HEK293T (cell line): ENCODE measurements around the gene USP1.

Source experiments
- CTCF ChIA-PET: fragments of 350-600 bp; formaldehyde crosslinking; extraction: SDS; loops from one replicate; lab custom pipeline; 2021; ENCODE audit warnings: antibody characterized with exemption, inconsistent platforms; lab: Yijun Ruan, JAX
- POLR2A ChIA-PET: fragments of 350-600 bp; formaldehyde crosslinking; extraction: SDS; loops from one replicate; lab custom pipeline; 2020; ENCODE audit warnings: antibody characterized with exemption, inconsistent platforms; lab: Yijun Ruan, JAX
- DNase-seq: peaks from one replicate; pipeline ENCODE4 v3.0.0; 2012; ENCODE audit warnings: mixed read lengths; ENCODE audit errors: extremely low spot score
- ARNT ChIP-seq: fragments of 450-650 bp; IDR thresholded peaks from 2 replicates; pipeline ENCODE4 v1.6.1; 2017; ENCODE audit warnings: mild to moderate bottlenecking
- BHLHE40 ChIP-seq: fragments of 450-650 bp; IDR thresholded peaks from 2 replicates; pipeline ENCODE4 v1.6.1; 2016; ENCODE audit warnings: mild to moderate bottlenecking, moderate library complexity, borderline replicate concordance
- CTBP1 ChIP-seq: fragments of 450-650 bp; IDR thresholded peaks from 2 replicates; pipeline ENCODE4 v1.6.1; 2016; ENCODE audit warnings: borderline replicate concordance
- ELF4 ChIP-seq: fragments of 450-650 bp; IDR thresholded peaks from 2 replicates; pipeline ENCODE4 v1.6.1; 2017; ENCODE audit warnings: antibody characterized with exemption
- FOXA1 ChIP-seq: fragments of 450-650 bp; IDR thresholded peaks from 2 replicates; pipeline ENCODE4 v1.6.1; 2016; ENCODE audit warnings: mild to moderate bottlenecking
- FOXK2 ChIP-seq: fragments of 450-650 bp; IDR thresholded peaks from 2 replicates; pipeline ENCODE4 v1.6.1; 2016; ENCODE audit warnings: mild to moderate bottlenecking
- FOXM1 ChIP-seq: fragments of 450-650 bp; IDR thresholded peaks from 2 replicates; pipeline ENCODE4 v1.6.1; 2017; ENCODE audit warnings: mild to moderate bottlenecking, borderline replicate concordance
- HDGF ChIP-seq: fragments of 450-650 bp; IDR thresholded peaks from 2 replicates; pipeline ENCODE4 v1.6.1; 2017; ENCODE audit warnings: antibody characterized with exemption, borderline replicate concordance
- L3MBTL2 ChIP-seq: fragments of 450-650 bp; conservative IDR thresholded peaks from 2 replicates; pipeline ENCODE4 v1.6.1; 2016; ENCODE audit warnings: mild to moderate bottlenecking
- LEF1 ChIP-seq: fragments of 450-650 bp; IDR thresholded peaks from 2 replicates; pipeline ENCODE4 v1.6.1; 2017; ENCODE audit warnings: mild to moderate bottlenecking, borderline replicate concordance
- NFRKB ChIP-seq: fragments of 450-650 bp; IDR thresholded peaks from 2 replicates; pipeline ENCODE4 v1.6.1; 2016; ENCODE audit warnings: mild to moderate bottlenecking, moderate library complexity
- SP1 ChIP-seq: fragments of 450-650 bp; IDR thresholded peaks from 2 replicates; pipeline ENCODE4 v1.6.1; 2017
- SUZ12 ChIP-seq: fragments of 450-650 bp; IDR thresholded peaks from 2 replicates; pipeline ENCODE4 v1.6.1; 2016; ENCODE audit warnings: mild to moderate bottlenecking
- TARDBP ChIP-seq: fragments of 450-650 bp; IDR thresholded peaks from 2 replicates; pipeline ENCODE4 v1.6.1; 2016
- ZNF384 ChIP-seq: fragments of 450-650 bp; IDR thresholded peaks from 2 replicates; pipeline ENCODE4 v1.6.1; 2016
- TF ChIP-seq, protein P1 (sequence below): fragments of 450-650 bp; IDR thresholded peaks from 2 replicates; pipeline ENCODE4 v1.6.1; 2016

USP1 gene

DNA sequence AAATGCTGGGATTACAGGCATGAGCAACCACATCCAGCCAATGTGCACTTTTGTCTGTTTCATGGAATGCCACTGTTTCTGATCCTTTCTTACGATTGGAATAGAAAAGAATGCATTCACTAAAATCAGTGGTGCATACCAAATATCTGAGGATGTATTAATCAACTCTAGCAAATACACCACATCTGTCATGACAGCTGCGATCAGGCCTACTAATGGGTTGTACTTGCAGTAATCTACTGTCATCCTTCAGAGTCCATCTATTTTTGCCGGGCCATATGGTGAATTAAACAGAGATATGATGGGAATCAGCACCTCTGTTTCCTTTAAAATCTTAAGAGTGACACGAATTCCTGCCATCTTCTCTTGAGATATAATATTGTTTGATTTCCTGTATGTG is 8.5 kb upstream of the USP1 start:
- CTCF ChIA-PET, result no interaction called here
- TF ChIP-seq FOXM1 (no peak), ELF4 (no peak), BHLHE40 (no peak), SUZ12 (no peak), L3MBTL2 (no peak), TARDBP (no peak), FOXA1 (no peak), FOXK2 (no peak), HDGF (no peak), SP1 (no peak), LEF1 (no peak), CTBP1 (no peak)
- TF ChIP-seq, protein P1, sequence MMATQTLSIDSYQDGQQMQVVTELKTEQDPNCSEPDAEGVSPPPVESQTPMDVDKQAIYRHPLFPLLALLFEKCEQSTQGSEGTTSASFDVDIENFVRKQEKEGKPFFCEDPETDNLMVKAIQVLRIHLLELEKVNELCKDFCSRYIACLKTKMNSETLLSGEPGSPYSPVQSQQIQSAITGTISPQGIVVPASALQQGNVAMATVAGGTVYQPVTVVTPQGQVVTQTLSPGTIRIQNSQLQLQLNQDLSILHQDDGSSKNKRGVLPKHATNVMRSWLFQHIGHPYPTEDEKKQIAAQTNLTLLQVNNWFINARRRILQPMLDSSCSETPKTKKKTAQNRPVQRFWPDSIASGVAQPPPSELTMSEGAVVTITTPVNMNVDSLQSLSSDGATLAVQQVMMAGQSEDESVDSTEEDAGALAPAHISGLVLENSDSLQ, result no peak
- POLR2A ChIA-PET, result no interaction called here
- no peak for DNase-seq

DNA sequence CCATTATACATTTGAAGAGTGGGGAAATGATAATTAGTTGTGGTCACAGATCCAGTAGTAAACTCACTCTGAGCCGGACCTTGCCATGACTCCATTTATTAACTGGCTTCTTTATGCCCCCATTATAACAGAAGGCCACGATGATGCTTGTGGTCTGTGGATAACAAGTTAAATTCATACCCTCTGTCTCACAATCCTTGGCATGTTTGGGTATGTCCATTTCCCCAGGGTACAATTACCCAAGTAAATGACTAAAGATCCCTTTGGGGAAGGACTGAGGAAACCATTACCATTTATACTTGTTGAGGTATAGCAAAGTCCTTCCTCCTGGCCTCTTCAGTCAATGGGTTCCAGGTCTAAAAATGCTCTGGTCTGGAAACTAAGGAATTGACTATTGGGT is 7.3 kb upstream of the USP1 start:
- TF ChIP-seq BHLHE40 (no peak), FOXK2 (no peak), ZNF384 (no peak), FOXA1 (no peak), NFRKB (no peak), ELF4 (no peak), CTBP1 (no peak), LEF1 (no peak), HDGF (no peak), SP1 (no peak), TARDBP (no peak), L3MBTL2 (no peak), SUZ12 (no peak), ARNT (no peak)
- TF ChIP-seq, protein P1, result no peak
- DNase-seq, result no peak
- CTCF ChIA-PET, result interaction anchor here (0.7 kb wide), 1 partner anchor 38 kb away, joined by 3 read pairs; no protein-coding TSS in a partner anchor
- POLR2A ChIA-PET, result no interaction called here

DNA sequence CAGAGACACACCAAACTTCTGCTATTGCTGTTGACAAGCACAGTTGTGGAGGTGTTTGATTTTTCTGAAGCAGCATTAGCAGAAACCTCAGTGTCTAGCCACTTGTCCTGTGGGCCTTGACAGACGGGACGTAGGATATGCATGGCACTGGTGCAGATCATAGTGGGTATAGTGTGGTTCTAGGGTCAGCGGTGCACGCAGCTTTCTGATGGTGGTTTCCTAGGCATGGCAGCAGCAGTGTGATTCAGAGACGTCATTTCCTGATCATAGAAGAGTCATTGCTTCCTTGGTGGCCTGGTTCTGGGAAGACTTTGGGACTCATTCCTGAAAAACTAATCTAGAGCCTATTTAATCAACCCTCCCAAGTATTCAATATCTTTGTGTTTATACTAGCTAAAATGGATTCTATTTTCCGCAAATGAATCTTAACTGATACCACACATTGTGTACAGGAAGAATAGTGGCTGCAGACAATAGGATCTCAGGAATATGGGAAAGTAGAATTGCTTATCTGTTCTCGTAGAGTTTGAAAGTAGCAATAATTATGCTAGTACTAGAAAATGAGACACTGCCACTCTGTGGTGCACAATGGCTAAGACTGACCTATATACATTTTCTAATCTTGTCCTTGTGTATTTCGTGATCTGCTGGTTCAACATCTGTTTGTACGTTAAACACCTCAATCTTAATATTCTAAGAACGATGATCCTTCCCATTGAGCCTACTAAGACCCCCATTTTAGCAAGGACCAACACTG is 2.8 kb upstream of the USP1 start:
- ChIA-PET CTCF (no interaction called here), POLR2A (interaction anchor here (1.0 kb wide), 1 partner anchor 136 kb away, joined by 3 read pairs; no protein-coding TSS in a partner anchor)
- DNase-seq, result no peak
- TF ChIP-seq ZNF384 (0 out of 2 replicates have a peak, but pooled peaks have one; percentile 12), HDGF (no peak)

DNA sequence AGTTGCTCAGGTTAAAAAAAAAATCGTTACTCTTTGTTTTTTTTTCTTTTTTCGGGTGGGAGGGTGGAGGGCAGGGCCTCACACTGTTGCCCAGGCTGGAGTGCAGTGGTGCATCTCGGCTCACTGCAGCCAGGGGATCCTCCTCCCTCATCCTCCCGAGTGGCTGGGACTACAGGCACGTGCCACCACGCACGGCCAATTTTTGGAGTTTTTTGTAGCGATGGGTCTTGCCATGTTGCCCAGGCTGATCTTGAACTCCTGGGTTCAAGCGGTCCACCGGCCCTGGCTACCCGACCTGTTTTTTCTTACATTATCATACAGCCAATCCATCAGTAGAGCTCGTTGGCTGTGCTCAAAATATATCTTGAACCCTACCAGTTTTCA is 2.2 kb upstream of the USP1 start:
- ChIA-PET POLR2A (interaction anchor here (1.0 to 1.9 kb wide), 3 partner anchors 13 to 136 kb away, joined by 3 to 8 read pairs (median 3); no protein-coding TSS in a partner anchor), CTCF (interaction anchor here (0.5 kb wide), 1 partner anchor 24 kb away, joined by 3 read pairs; no protein-coding TSS in a partner anchor)
- DNase-seq, result no peak
- TF ChIP-seq HDGF (no peak), LEF1 (no peak), TARDBP (no peak), BHLHE40 (no peak), ZNF384 (no peak)

DNA sequence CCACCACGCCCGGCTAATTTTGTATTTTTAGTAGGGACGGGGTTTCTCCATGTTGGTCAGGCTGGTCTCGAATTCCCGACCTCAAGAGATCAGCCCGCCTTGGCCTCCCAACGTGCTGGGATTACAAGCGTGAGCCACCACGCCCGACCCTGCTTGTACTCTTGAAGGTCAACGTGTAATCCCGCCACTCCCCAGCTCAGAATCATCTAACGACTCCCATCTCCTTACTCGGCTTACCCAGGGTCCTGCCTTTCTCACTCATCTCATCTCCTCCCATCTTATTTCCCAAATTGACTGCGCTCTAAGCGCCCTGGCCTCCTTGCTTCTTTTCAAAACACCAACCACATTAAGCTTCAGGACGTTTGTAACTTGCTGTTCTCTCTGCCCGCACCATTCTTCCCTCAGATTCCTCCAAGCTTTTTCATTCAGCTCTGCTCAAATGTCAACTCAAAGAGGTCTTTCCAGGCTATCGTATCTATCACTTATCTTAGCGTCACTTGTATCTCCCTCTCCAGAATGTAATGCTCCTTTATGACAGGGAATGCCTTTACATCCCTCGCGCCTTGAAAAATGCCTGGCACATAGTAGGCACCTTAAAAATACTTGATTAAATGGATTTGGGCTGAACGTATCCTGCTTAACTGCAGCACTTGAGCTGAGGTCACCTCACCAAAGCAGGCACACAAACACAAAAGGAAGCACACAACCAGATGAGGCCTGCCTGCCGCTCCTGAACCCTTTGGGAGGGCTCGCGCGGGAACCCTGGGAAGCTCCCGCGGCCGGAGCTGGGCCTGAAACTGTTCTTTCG is 1.4 kb upstream of the USP1 start:
- TF ChIP-seq ZNF384 (no peak), TARDBP (no peak), ELF4 (no peak), ARNT (no peak), L3MBTL2 (peak; percentile 14; the same call in 1 of the 2 replicates)
- DNase-seq, result no peak
- CTCF ChIA-PET, result interaction anchor here (0.5 kb wide), 1 partner anchor 23 kb away, joined by 3 read pairs; no protein-coding TSS in a partner anchor
- POLR2A ChIA-PET, result interaction anchor here (1.0 to 1.9 kb wide), 14 partner anchors 10 to 259 kb away, joined by 3 to 23 read pairs (median 4); no protein-coding TSS in a partner anchor

DNA sequence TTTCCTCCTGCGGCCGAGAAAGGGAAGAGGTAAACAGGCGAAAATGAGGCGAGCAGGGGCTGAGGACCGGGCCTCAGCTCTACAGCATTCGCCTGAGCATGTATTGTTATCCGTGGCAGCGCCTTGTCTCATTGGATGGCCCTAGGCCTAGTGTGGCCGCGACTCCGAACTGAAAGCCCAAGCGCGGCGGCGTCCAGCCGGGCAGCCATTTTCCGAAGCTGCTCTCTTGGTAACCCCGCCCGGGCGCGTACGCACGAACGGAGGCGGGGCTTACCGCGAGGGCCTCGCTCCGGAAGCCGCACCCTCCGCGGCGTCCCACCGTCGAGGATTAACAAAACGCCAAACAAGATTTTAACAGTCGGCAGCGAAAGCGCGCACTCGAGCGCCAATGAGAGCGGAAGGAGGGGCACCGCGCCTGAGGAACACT is 797 bp upstream of the USP1 start:
- TF ChIP-seq BHLHE40 (no peak), NFRKB (peak; percentile 88), L3MBTL2 (no peak), ZNF384 (no peak), ELF4 (peak; percentile 91), ARNT (peak; percentile 37; the same call in 1 of the 2 replicates), FOXA1 (no peak), FOXM1 (no peak), LEF1 (no peak)
- TF ChIP-seq, protein P1, result no peak
- ChIA-PET POLR2A (interaction anchor here (0.7 to 1.9 kb wide), 14 partner anchors 9 to 260 kb away, joined by 3 to 23 read pairs (median 4); no protein-coding TSS in a partner anchor), CTCF (no interaction called here)
- DNase-seq, result no peak
